ENCODE measurements around the gene ADCY5.
A peak's percentile ranks its signal among the peaks of the same experiment; 100 is the strongest.

The ADCY5 gene

DNA sequence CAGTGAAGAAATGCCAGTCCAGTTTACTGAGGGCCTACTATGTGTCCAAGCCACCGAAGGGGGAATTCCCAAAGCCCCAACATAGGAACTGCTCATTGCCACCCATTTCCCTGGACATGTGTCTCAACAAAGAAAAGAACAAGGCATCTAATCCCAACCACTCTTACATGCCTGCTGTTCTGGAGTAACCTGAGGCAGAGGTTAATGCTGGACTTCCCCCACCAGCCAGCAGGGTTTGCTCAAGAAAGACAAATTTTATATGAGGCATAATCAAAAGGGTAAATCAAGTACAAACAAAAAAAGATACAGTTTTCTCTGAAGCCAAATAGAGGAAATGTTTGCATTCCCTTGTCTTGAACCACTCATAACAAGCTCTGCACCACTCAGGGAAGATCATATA lies 4.1 kb downstream of the ADCY5 start:
- no peak for TF ChIP-seq CTCF (IDR thresholded peaks at IDR 0.05; ENCODE audit: low read length, missing control alignments)
- DNase-seq (ENCODE audit: low read depth): no peak
- no peak overlapping the region for H3K4me3 ChIP-seq (replicated peaks; ENCODE audit: low read depth, low read length)

- no peak overlapping the region for H3K4me3 ChIP-seq (replicated peaks; ENCODE audit: low read depth, low read length)
- TF ChIP-seq CTCF (IDR thresholded peaks at IDR 0.05; ENCODE audit: low read length, missing control alignments): no peak
- peak; percentile 13 for DNase-seq (ENCODE audit: low read depth)
These were observed 4.9 kb downstream of the ADCY5 start for GRCh38 chr3:123444023-123444422.

- TF ChIP-seq CTCF (IDR thresholded peaks at IDR 0.05; ENCODE audit: low read length, missing control alignments): no peak
- no peak overlapping the region for H3K4me3 ChIP-seq (replicated peaks; ENCODE audit: low read depth, low read length)
- no peak for DNase-seq (ENCODE audit: low read depth)
These were observed 6.0 kb downstream of the ADCY5 start for GRCh38 chr3:123442908-123443307.

DNA sequence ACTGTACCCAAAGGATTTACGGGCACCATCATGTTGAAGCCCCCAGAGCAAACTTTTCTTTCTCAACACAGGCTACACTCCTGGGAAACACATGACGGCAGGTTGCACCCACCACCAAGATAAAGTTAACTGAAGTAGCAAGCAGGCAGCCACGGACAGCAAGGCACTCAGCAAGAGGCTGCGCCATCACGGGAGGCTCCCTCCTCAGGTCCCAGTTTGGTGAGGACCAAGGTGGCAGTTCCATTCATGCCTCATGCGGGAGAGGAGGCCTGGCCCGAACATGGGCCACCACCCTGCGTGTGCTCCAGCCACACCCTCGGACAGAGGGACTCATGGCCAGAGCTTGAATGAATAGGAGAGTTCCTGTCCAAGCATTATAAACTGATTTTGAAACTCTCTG lies 6.8 kb downstream of the ADCY5 start:
- no peak for DNase-seq (ENCODE audit: low read depth)
- no peak for TF ChIP-seq CTCF (IDR thresholded peaks at IDR 0.05; ENCODE audit: low read length, missing control alignments)

GRCh38 chr3:123439806-123440580 lies 8.9 kb downstream of the ADCY5 start:
- DNase-seq (ENCODE audit: low read depth): no peak
- no peak for TF ChIP-seq CTCF (IDR thresholded peaks at IDR 0.05; ENCODE audit: low read length, missing control alignments)
- no peak overlapping the region for H3K4me3 ChIP-seq (replicated peaks; ENCODE audit: low read depth, low read length)

More for the DNA sequence above, 6.8 kb downstream of the ADCY5 start:
- H3K4me3 ChIP-seq (replicated peaks; ENCODE audit: low read depth, low read length): no peak overlapping the region

GRCh38 chr3:123432832-123433523 lies 15.9 kb downstream of the ADCY5 start:
- no peak overlapping the region for H3K4me3 ChIP-seq (replicated peaks; ENCODE audit: low read depth, low read length)
- no peak for TF ChIP-seq CTCF (IDR thresholded peaks at IDR 0.05; ENCODE audit: low read length, missing control alignments)
- DNase-seq (ENCODE audit: low read depth): no peak

All from fibroblast of pulmonary artery (primary cell).